Measurements from ENCODE around the gene SERINC5.

- no peak for TF ChIP-seq CTCF (IDR thresholded peaks at IDR 0.05)
- TF ChIP-seq POLR2AphosphoS5 (IDR thresholded peaks at IDR 0.05; ENCODE audit: low read depth, low read length) = no peak
- TF ChIP-seq SIN3A (IDR thresholded peaks at IDR 0.05; ENCODE audit: borderline replicate concordance, insufficient read depth, low read depth, low read length) = no peak
- TF ChIP-seq REST (IDR thresholded peaks at IDR 0.05; ENCODE audit: insufficient read depth in 1 of 2, low read depth in 2 of 2, low read length in 1 of 2) = no peak
- no peak for TF ChIP-seq TCF7L2 (IDR thresholded peaks at IDR 0.05; ENCODE audit: low read depth, low read length)
These were observed 43.6 kb downstream of the SERINC5 start for GRCh38 chr5:80212171-80212667.

Data from Panc1 (cell line).